HepG2 (cell line): ENCODE results near the gene STAM. TPM values are rescaled to one million over a fixed set of nuclear protein-coding genes. Genes with fewer than 3 reads are reported as not detected.

Source experiments
- FLYWCH1 ChIP-seq: sonication (generic); formaldehyde crosslinking; IDR thresholded peaks from 2 replicates; pipeline ENCODE4 v1.8.1; 2023; ENCODE audit warnings: mild to moderate bottlenecking, missing genetic modification reagents
- FOXK1 ChIP-seq: sonication (generic); formaldehyde crosslinking; IDR thresholded peaks from 2 replicates; pipeline ENCODE4 v1.4.0; 2020; ENCODE audit warnings: low read depth, missing genetic modification reagents, borderline replicate concordance
- MBD4 ChIP-seq: IDR thresholded peaks from 2 replicates; pipeline ENCODE4 v1.6.1; 2012; ENCODE audit warnings: low read length, inconsistent platforms, borderline replicate concordance
- MEIS1 ChIP-seq: sonication (generic); formaldehyde crosslinking; IDR thresholded peaks from 2 replicates; pipeline ENCODE4 v1.9.0; 2021; ENCODE audit warnings: mild to moderate bottlenecking, missing genetic modification reagents, moderate library complexity, borderline replicate concordance
- ONECUT2 ChIP-seq: sonication (generic); formaldehyde crosslinking; IDR thresholded peaks from 2 replicates; pipeline ENCODE4 v1.4.0; 2020; ENCODE audit warnings: missing genetic modification reagents
- PRMT3 ChIP-seq: sonication (generic); formaldehyde crosslinking; IDR thresholded peaks from 2 replicates; pipeline ENCODE4 v1.8.1; 2022; ENCODE audit warnings: low read depth, mild to moderate bottlenecking, moderate library complexity, missing genetic modification reagents, borderline replicate concordance
- SAFB2 ChIP-seq: sonication (generic); formaldehyde crosslinking; IDR thresholded peaks from 2 replicates; pipeline ENCODE4 v1.5.1; 2020; ENCODE audit warnings: missing genetic modification reagents, low read depth, mild to moderate bottlenecking, borderline replicate concordance
- THAP11 ChIP-seq: IDR thresholded peaks from 2 replicates; pipeline ENCODE4 v1.6.1; 2016; ENCODE audit warnings: missing biosample characterization, missing genetic modification reagents
- U2AF2 ChIP-seq: fragments of 200-400 bp; formaldehyde crosslinking; IDR thresholded peaks from 2 replicates; pipeline ENCODE4 v1.6.1; 2017; ENCODE audit warnings: low read depth, mild to moderate bottlenecking, low read length
- ZBTB8A ChIP-seq: sonication (generic); formaldehyde crosslinking; IDR thresholded peaks from 2 replicates; pipeline ENCODE4 v1.4.0; 2020; ENCODE audit warnings: mild to moderate bottlenecking, low read depth, missing genetic modification reagents, borderline replicate concordance
- ZNF350 ChIP-seq: sonication (generic); formaldehyde crosslinking; IDR thresholded peaks from 2 replicates; pipeline ENCODE4 v1.4.0; 2020; ENCODE audit warnings: mild to moderate bottlenecking, low read depth, missing genetic modification reagents, borderline replicate concordance
- ZNF589 ChIP-seq: sonication (generic); formaldehyde crosslinking; conservative IDR thresholded peaks from 2 replicates; pipeline ENCODE4 v1.8.0; 2022; ENCODE audit warnings: mild to moderate bottlenecking, moderate library complexity, missing genetic modification reagents
- ZSCAN31 ChIP-seq: sonication (generic); formaldehyde crosslinking; IDR thresholded peaks from 2 replicates; pipeline ENCODE4 v1.5.0; 2020; ENCODE audit warnings: low read depth, mild to moderate bottlenecking, missing genetic modification reagents
- polyA plus RNA-seq, 8 experiments: library from polyadenylated mRNA; depleted of rRNA in 3 of 8; stranded (reverse) in 7 of 8; unstranded in 1 of 8; fragments of >200 nt; fragmentation: Illumina TruSeq in 4 of 8; extraction: Trizol in 4 of 8; gene quantifications; 2 replicates each; pipeline versions ENCODE4 v1.2.1 to v1.2.3, GENCODE V29; 2011 to 2016; ENCODE audit warnings: low read depth in 4 of 8, missing spikeins in 1 of 8, mixed read lengths in 1 of 8; ENCODE audit not compliant: insufficient read depth in 1 of 8
- total RNA-seq, 5 experiments: library from RNA; depleted of rRNA; stranded (reverse); fragments of >200 nt; fragmentation: Illumina TruSeq; extraction: Trizol; gene quantifications; 2 replicates each; pipeline ENCODE4 v1.2.3, GENCODE V29; 2016; ENCODE audit warnings: low read depth in 1 of 5
- TF ChIP-seq, protein P1 (sequence below): sonication (generic); formaldehyde crosslinking; IDR thresholded peaks from 2 replicates; pipeline ENCODE4 v1.4.0; 2020; ENCODE audit warnings: missing genetic modification reagents
- TF ChIP-seq, protein P2 (sequence below): sonication (generic); formaldehyde crosslinking; IDR thresholded peaks from 2 replicates; pipeline ENCODE4 v1.5.1; 2020; ENCODE audit warnings: mild to moderate bottlenecking, missing genetic modification reagents
- TF ChIP-seq, protein P3 (sequence below): sonication (generic); formaldehyde crosslinking; conservative IDR thresholded peaks from 2 replicates; pipeline ENCODE4 v1.4.0; 2020; ENCODE audit warnings: missing genetic modification reagents
- TF ChIP-seq, protein P4 (sequence below): sonication (generic); formaldehyde crosslinking; IDR thresholded peaks from 2 replicates; pipeline ENCODE4 v1.4.0; 2020; ENCODE audit warnings: missing genetic modification reagents
- TF ChIP-seq, protein P5 (sequence below): sonication (generic); formaldehyde crosslinking; IDR thresholded peaks from 2 replicates; pipeline ENCODE4 v1.5.0; 2020; ENCODE audit warnings: missing genetic modification reagents

STAM gene
- total and polyA plus RNA-seq, 2 of the 13 experiments (the other 11 are each of a cell fraction or from before 2014, with no cell fraction given) = 19.5 to 25.1 TPM

DNA sequence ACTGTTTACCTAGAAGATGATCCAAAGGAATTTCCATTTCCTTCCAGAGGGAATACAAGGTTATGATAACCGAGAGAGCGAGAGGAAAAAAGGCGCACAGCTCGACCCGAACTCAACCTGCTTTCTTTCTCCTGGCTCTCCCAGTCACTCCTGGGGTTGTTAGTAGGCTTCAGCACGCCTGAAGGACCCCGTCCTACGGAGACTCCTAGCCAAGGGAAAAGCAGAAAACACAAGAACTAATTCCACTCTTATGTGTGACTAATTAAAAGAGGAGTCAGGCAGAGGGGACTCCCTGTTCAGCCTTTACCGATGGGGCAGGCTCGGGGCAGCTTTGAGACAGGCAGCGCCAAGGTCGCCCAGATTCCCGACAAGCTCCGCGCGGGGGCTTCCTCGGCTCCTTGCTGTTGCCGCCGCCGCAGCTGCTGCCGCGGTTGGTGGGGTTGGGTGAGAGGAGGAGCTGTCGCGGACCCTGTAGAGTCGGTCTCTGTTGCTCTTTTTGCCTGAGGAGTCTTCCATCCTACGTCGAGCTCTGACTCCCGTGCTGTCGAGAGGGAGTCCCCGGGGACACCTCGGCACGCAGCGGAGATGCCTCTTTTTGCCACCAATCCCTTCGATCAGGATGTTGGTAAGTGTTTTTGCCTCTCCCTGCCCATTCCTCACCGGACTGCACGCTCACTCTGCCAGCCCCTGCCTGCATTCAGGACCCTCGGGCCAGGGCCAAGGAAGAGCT, at the start of gene STAM (continued):
- TF ChIP-seq, protein P1, sequence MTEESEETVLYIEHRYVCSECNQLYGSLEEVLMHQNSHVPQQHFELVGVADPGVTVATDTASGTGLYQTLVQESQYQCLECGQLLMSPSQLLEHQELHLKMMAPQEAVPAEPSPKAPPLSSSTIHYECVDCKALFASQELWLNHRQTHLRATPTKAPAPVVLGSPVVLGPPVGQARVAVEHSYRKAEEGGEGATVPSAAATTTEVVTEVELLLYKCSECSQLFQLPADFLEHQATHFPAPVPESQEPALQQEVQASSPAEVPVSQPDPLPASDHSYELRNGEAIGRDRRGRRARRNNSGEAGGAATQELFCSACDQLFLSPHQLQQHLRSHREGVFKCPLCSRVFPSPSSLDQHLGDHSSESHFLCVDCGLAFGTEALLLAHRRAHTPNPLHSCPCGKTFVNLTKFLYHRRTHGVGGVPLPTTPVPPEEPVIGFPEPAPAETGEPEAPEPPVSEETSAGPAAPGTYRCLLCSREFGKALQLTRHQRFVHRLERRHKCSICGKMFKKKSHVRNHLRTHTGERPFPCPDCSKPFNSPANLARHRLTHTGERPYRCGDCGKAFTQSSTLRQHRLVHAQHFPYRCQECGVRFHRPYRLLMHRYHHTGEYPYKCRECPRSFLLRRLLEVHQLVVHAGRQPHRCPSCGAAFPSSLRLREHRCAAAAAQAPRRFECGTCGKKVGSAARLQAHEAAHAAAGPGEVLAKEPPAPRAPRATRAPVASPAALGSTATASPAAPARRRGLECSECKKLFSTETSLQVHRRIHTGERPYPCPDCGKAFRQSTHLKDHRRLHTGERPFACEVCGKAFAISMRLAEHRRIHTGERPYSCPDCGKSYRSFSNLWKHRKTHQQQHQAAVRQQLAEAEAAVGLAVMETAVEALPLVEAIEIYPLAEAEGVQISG (CRISPR knock-in tag) = peak; percentile 67
- TF ChIP-seq U2AF2 = no peak
- TF ChIP-seq, protein P2, sequence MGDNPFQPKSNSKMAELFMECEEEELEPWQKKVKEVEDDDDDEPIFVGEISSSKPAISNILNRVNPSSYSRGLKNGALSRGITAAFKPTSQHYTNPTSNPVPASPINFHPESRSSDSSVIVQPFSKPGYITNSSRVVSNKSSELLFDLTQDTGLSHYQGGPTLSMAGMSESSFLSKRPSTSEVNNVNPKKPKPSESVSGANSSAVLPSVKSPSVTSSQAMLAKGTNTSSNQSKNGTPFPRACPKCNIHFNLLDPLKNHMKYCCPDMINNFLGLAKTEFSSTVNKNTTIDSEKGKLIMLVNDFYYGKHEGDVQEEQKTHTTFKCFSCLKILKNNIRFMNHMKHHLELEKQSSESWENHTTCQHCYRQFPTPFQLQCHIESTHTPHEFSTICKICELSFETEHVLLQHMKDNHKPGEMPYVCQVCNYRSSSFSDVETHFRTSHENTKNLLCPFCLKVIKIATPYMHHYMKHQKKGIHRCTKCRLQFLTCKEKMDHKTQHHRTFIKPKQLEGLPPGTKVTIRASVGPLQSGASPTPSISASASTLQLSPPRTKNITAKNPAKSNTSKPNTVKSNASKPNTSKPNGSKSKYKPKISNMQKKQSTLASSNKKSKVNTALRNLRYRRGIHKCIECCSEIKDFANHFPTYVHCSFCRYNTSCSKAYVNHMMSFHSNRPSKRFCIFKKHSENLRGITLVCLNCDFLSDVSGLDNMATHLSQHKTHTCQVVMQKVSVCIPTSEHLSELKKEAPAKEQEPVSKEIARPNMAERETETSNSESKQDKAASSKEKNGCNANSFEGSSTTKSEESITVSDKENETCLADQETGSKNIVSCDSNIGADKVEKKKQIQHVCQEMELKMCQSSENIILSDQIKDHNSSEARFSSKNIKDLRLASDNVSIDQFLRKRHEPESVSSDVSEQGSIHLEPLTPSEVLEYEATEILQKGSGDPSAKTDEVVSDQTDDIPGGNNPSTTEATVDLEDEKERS (CRISPR knock-in tag) = no peak
- 0 out of 2 replicates have a peak, but pooled peaks have one; percentile 2 for TF ChIP-seq FLYWCH1 (CRISPR knock-in tag)
- TF ChIP-seq THAP11 (CRISPR knock-in tag) = peak; percentile 85
- TF ChIP-seq ZNF589 (CRISPR knock-in tag) = no peak
- TF ChIP-seq PRMT3 (CRISPR knock-in tag) = no peak
- TF ChIP-seq SAFB2 = no peak; the same call in 1 of the 2 replicates
- no peak for TF ChIP-seq MEIS1
- peak; percentile 66; the same call in 1 of the 2 replicates for TF ChIP-seq ZNF350 (CRISPR knock-in tag)
- no peak for TF ChIP-seq ZBTB8A (CRISPR knock-in tag)
- TF ChIP-seq, protein P3, sequence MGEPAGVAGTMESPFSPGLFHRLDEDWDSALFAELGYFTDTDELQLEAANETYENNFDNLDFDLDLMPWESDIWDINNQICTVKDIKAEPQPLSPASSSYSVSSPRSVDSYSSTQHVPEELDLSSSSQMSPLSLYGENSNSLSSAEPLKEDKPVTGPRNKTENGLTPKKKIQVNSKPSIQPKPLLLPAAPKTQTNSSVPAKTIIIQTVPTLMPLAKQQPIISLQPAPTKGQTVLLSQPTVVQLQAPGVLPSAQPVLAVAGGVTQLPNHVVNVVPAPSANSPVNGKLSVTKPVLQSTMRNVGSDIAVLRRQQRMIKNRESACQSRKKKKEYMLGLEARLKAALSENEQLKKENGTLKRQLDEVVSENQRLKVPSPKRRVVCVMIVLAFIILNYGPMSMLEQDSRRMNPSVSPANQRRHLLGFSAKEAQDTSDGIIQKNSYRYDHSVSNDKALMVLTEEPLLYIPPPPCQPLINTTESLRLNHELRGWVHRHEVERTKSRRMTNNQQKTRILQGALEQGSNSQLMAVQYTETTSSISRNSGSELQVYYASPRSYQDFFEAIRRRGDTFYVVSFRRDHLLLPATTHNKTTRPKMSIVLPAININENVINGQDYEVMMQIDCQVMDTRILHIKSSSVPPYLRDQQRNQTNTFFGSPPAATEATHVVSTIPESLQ (CRISPR knock-in tag) = no peak
- TF ChIP-seq MBD4 = no peak
- TF ChIP-seq, protein P4, sequence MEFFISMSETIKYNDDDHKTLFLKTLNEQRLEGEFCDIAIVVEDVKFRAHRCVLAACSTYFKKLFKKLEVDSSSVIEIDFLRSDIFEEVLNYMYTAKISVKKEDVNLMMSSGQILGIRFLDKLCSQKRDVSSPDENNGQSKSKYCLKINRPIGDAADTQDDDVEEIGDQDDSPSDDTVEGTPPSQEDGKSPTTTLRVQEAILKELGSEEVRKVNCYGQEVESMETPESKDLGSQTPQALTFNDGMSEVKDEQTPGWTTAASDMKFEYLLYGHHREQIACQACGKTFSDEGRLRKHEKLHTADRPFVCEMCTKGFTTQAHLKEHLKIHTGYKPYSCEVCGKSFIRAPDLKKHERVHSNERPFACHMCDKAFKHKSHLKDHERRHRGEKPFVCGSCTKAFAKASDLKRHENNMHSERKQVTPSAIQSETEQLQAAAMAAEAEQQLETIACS (CRISPR knock-in tag) = no peak
- no peak; the same call in 1 of the 2 replicates for TF ChIP-seq ZSCAN31 (CRISPR knock-in tag)
- TF ChIP-seq, protein P5, sequence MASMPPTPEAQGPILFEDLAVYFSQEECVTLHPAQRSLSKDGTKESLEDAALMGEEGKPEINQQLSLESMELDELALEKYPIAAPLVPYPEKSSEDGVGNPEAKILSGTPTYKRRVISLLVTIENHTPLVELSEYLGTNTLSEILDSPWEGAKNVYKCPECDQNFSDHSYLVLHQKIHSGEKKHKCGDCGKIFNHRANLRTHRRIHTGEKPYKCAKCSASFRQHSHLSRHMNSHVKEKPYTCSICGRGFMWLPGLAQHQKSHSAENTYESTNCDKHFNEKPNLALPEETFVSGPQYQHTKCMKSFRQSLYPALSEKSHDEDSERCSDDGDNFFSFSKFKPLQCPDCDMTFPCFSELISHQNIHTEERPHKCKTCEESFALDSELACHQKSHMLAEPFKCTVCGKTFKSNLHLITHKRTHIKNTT (CRISPR knock-in tag) = no peak
- TF ChIP-seq ONECUT2 (CRISPR knock-in tag) = no peak
- peak; percentile 14; the same call in 1 of the 2 replicates for TF ChIP-seq FOXK1 (CRISPR knock-in tag)
